ENCODE measurements around the gene PCID2. TPM values are rescaled to one million over a fixed set of nuclear protein-coding genes. Genes with fewer than 3 reads are reported as not detected.

PCID2 gene
- total and polyA plus RNA-seq, 11 donors, result 30.0 to 60.2 (median 45.2) TPM

- 34 to 45% (median 40%) methylated on average over 13 of the region's 13 CpGs for WGBS, 4 donors
- H3K36me3 ChIP-seq, result peaks cover 0 to 63% (median 50%) of the 10 kb centered on the region in 9 donors
- DNase-seq (peak in 2 of 5 donors; percentile 44 to 69), ATAC-seq (peak in 2 of 4 donors; percentile 6 to 23)
- no peak overlapping the region for H3K4me3 ChIP-seq
- peak overlapping the region in 10 of 12 donors; percentile 0 to 87 (median 46) for H3K27ac ChIP-seq
- no peaks in the 10 kb centered on the region for H3K9me3 ChIP-seq
- no peaks in the 10 kb centered on the region for H3K27me3 ChIP-seq
- peaks cover 0 to 66% (median 34%) of the 10 kb centered on the region in 12 donors for H3K4me1 ChIP-seq
- intact Hi-C loops (cut with DNase I), result loop anchor here in 8 of 10 donors (2.0 to 10.0 kb wide), 6 partner anchors 183 to 278 kb away; no protein-coding TSS in a partner anchor
- TF ChIP-seq POLR2A (IDR thresholded peaks at IDR 0.05) (no peak), CTCF (IDR thresholded peaks at IDR 0.05) (no peak)
Measured at GRCh38 chr13:113220141-113220598, 11.7 kb upstream of the PCID2 start.

- 63 to 74% (median 70%) methylated on average over 14 of the region's 14 CpGs for WGBS, 4 donors
- H3K9me3 ChIP-seq, result no peaks in the 10 kb centered on the region
- no peak for TF ChIP-seq CTCF (IDR thresholded peaks at IDR 0.05)
- no peak for TF ChIP-seq POLR2A (IDR thresholded peaks at IDR 0.05)
- peaks cover 0 to 72% (median 37%) of the 10 kb centered on the region in 12 donors for H3K4me1 ChIP-seq
- peaks cover 0 to 55% (median 42%) of the 10 kb centered on the region in 9 donors for H3K36me3 ChIP-seq
- peak overlapping the region in 9 of 12 donors; percentile 27 to 87 (median 61) for H3K27ac ChIP-seq
- no peaks in the 10 kb centered on the region for H3K27me3 ChIP-seq
- H3K4me3 ChIP-seq, result no peak overlapping the region
- intact Hi-C loops (cut with DNase I), result loop anchor here in 1 of 10 donors (5.0 kb wide), 1 partner anchor 78 kb away; the partner anchor contains the start of gene LAMP1
- ATAC-seq (no peak), DNase-seq (no peak)
Measured at GRCh38 chr13:113219256-113219940, 10.9 kb upstream of the PCID2 start.

GRCh38 chr13:113218586-113218985 is 10.1 kb upstream of the PCID2 start:
- Histone ChIP-seq H3K4me3 (no peak overlapping the region), H3K36me3 (peaks cover 0 to 47% (median 35%) of the 10 kb centered on the region in 9 donors), H3K27me3 (no peaks in the 10 kb centered on the region), H3K9me3 (no peaks in the 10 kb centered on the region), H3K27ac (peak overlapping the region in 11 of 12 donors; percentile 10 to 89 (median 67)), H3K4me1 (peaks cover 0 to 73% (median 42%) of the 10 kb centered on the region in 12 donors)
- intact Hi-C loops (cut with DNase I), result loop anchor here in 1 of 10 donors (5.0 kb wide), 1 partner anchor 79 kb away; the partner anchor contains the start of gene LAMP1
- 58 to 70% (median 64%) methylated on average over 3 of the region's 3 CpGs for WGBS, 4 donors
- ATAC-seq (no peak), DNase-seq (no peak)
- TF ChIP-seq POLR2A (IDR thresholded peaks at IDR 0.05) (no peak), CTCF (IDR thresholded peaks at IDR 0.05) (no peak)

All from heart left ventricle (tissue), 16 donors.